GM13977 (cell line): ENCODE measurements around the gene FGF9.

ENCODE experiments used
- DNase-seq: peaks from one replicate; pipeline ENCODE4 v3.0.0; 2012; ENCODE audit warnings: low spot score
- CTCF ChIP-seq: IDR thresholded peaks from 2 replicates; pipeline ENCODE4 v1.5.1; 2012; ENCODE audit warnings: mild to moderate bottlenecking, control low read depth; ENCODE audit not compliant: insufficient read depth; ENCODE audit errors: extremely low read depth, missing control alignments
- in situ Hi-C: fragments of 300-500 bp; cut with MboI; formaldehyde crosslinking; loops from one replicate; pipeline ENCODE4 v1.12.0; 2022; ENCODE audit warnings: low sequenced_read_pairs, low pct_unique_long_range_greater_than_20kb, mixed read lengths, inconsistent platforms; ENCODE audit not compliant: unreplicated experiment

FGF9 gene

GRCh38 chr13:21723807-21724505 lies 53.1 kb downstream of the FGF9 start:
- in situ Hi-C loops, result no loop called here
- no peak for DNase-seq
- TF ChIP-seq CTCF, result no peak

- no peak for DNase-seq
- in situ Hi-C loops, result no loop called here
- TF ChIP-seq CTCF, result no peak
Observed at GRCh38 chr13:21730186-21730880, 59.5 kb downstream of the FGF9 start.

GRCh38 chr13:21733475-21734263 lies 62.8 kb downstream of the FGF9 start:
- no peak for TF ChIP-seq CTCF
- in situ Hi-C loops, result no loop called here
- DNase-seq, result no peak

- no peak for TF ChIP-seq CTCF
- in situ Hi-C loops, result no loop called here
- DNase-seq, result no peak
Observed at GRCh38 chr13:21734961-21735360, 64.1 kb downstream of the FGF9 start.

- no peak for DNase-seq
- in situ Hi-C loops, result no loop called here
- no peak for TF ChIP-seq CTCF
Observed at GRCh38 chr13:21735701-21736401, 65.0 kb downstream of the FGF9 start.

- TF ChIP-seq CTCF, result no peak
- in situ Hi-C loops, result no loop called here
- DNase-seq, result no peak
Observed at GRCh38 chr13:21736926-21737325, 66.1 kb downstream of the FGF9 start.
